GM13977 (cell line): ENCODE results near the gene SLC25A26.

Source experiments
- DNase-seq: peaks from one replicate; pipeline ENCODE4 v3.0.0; 2012; ENCODE audit warnings: low spot score
- in situ Hi-C: fragments of 300-500 bp; cut with MboI; formaldehyde crosslinking; loops from one replicate; pipeline ENCODE4 v1.12.0; 2022; ENCODE audit warnings: low sequenced_read_pairs, low pct_unique_long_range_greater_than_20kb, mixed read lengths, inconsistent platforms; ENCODE audit not compliant: unreplicated experiment
- TF ChIP-seq, protein P1 (sequence below): IDR thresholded peaks from 2 replicates; pipeline ENCODE4 v1.5.1; 2012; ENCODE audit warnings: mild to moderate bottlenecking, control low read depth; ENCODE audit not compliant: insufficient read depth; ENCODE audit errors: extremely low read depth, missing control alignments

The SLC25A26 gene

DNA sequence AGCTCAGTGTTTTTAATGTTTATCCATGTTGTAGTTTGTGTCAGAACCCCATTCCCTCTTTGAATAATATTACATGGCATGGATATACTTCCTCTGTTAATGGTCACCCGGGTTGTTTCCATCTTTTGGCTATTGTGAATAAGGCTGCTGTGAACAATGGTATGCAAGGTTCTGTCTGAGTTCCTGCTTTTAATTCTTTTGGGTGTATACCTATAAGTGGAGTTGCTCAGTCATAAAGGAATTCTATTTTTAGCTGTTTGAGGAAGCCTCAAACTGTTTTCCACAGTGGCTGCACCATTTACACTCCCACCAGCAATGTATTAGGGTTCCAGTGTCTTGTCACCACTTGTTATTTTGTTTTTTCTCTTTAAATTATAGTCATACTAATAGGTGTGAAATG is 99.6 kb downstream of the SLC25A26 start:
- in situ Hi-C loops = no loop called here
- DNase-seq = no peak
- TF ChIP-seq, protein P1, sequence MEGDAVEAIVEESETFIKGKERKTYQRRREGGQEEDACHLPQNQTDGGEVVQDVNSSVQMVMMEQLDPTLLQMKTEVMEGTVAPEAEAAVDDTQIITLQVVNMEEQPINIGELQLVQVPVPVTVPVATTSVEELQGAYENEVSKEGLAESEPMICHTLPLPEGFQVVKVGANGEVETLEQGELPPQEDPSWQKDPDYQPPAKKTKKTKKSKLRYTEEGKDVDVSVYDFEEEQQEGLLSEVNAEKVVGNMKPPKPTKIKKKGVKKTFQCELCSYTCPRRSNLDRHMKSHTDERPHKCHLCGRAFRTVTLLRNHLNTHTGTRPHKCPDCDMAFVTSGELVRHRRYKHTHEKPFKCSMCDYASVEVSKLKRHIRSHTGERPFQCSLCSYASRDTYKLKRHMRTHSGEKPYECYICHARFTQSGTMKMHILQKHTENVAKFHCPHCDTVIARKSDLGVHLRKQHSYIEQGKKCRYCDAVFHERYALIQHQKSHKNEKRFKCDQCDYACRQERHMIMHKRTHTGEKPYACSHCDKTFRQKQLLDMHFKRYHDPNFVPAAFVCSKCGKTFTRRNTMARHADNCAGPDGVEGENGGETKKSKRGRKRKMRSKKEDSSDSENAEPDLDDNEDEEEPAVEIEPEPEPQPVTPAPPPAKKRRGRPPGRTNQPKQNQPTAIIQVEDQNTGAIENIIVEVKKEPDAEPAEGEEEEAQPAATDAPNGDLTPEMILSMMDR = no peak

DNA sequence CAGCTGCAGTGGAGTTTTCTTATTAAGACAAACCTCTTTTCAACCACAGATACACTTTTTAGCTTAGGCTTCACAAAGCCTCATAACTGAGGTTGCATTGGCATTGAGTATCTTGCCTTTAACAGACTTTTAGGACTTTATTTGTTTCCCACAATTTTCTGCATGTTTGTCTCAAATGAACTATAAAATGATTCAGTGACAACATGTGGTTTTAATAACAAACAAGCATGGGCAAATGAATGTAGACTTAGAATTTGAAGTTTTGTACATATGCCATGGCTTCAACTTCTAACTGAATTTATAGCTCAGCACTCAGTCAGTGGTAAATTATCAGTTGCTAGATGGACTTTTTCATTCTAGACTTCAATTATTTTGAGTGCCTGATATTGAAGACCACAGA is 101.6 kb downstream of the SLC25A26 start:
- in situ Hi-C loops = no loop called here
- TF ChIP-seq, protein P1 = no peak

DNA sequence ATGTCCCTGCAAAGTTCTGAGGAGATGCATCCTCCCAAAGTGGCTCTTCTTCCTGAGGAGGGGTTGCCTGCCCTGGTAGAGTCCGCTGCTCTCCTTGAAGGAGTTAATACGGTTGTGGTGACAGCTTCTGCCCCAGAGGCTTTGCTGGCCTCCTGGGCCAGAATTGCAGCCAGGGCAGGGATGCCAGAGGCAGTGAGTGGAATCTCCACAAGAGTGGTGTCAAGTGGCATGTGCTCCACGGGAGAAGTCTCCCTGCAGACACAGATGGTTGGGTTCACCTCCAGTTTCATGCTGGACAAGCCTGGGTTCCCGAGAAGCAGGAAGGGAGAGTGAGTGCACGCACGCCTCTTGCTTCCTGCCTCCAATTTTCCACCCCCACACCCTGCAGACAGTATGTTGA is 105.5 kb downstream of the SLC25A26 start:
- in situ Hi-C loops = no loop called here
- TF ChIP-seq, protein P1 = no peak
- no peak for DNase-seq

More for the DNA sequence above, 101.6 kb downstream of the SLC25A26 start:
- DNase-seq = no peak

DNA sequence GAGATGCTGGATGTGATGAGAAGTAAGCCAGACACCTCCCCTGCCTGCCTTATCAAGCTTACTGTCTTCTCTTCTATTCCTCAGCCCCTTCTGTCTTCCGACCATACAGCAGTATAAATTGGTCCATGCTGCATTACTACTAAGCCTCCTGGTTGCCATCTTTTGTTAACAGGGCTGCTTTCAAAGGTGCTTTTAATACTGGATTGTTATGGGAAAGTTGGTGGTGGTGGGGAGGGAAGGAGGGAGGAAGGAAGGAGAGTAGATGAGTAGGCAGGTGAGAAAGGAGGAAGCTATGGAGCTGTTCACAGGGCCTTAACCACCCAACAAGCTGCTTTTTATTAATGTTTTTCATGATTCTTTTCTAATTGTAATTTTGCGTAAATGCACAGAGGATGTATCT is 114.9 kb downstream of the SLC25A26 start:
- in situ Hi-C loops = no loop called here
- DNase-seq = no peak
- TF ChIP-seq, protein P1 = no peak

DNA sequence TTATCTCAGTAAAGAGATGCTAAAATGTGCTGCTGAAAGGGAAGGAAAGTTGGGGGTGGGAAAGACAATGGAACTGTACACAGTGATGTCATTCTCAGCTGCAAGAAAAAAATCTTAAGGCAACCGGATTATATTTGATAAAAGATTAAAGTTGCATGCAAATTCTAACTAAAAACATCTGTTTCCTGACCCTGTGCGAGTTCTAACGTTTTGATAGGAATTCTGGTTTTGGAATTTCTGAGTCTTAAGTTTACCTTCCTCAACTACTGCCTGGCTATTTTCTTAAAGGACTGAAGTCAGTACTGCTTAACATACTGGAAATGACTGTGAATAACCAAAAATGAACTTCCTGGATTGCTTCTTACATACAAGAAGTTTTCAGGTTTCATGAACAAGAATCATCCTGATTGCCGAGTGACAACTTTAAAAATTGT is 115.5 kb downstream of the SLC25A26 start:
- TF ChIP-seq, protein P1 = no peak
- no peak for DNase-seq
- in situ Hi-C loops = no loop called here

DNA sequence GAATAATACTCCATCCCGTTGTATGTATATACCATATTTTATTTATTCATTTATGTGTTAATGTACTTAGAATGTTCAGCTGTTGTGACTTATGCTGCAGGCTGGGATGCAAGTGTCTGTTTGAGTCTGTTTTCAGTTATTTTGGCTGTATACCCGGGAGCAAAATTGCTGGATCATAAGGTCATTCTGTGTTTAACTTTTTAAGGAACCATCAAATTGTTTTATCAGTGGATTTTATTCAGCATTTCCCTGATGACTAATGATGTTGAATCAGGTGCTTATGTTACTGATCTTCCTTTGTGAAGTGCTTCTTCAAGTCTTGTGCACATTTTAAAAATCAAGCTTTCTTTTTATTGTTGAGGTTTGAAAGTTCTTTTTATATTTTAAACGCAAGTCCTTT is 118.1 kb downstream of the SLC25A26 start:
- no peak for DNase-seq
- in situ Hi-C loops = no loop called here
- TF ChIP-seq, protein P1 = no peak
